ENCODE measurements around the gene MTFR1L.

Gene MTFR1L

DNA sequence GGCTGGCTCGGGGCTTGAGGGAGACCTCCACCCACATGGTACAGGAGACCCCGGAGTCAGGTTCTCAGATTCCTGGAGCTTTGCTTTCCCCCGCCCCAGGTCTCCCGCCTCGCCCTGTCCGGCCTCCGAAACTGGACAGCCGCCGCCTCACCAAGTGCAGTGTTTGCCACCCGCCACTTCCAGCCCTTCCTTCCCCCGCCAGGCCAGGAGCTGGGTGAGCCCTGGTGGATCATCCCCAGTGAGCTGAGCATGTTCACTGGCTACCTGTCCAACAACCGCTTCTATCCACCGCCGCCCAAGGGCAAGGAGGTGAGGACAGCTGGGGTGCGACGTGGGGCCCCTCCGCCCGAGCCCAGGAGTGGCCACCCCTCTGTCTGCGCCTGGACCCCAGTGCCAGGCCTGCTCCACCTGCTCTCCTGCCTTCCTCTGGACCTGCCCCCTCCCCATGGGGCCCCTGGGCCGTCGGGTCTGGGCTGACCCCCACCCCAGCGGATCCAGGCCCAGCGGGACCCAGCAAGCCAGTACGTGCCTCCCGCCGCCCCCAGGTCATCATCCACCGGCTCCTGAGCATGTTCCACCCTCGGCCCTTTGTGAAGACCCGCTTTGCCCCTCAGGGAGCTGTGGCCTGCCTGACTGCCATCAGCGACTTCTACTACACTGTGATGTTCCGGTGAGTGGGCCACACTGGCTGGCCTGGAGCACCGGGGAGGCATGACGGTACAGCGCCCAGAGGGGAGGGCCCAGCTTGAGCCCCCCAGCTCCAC, 11.1 kb upstream of the MTFR1L start:
- DNase-seq: no peak

DNA sequence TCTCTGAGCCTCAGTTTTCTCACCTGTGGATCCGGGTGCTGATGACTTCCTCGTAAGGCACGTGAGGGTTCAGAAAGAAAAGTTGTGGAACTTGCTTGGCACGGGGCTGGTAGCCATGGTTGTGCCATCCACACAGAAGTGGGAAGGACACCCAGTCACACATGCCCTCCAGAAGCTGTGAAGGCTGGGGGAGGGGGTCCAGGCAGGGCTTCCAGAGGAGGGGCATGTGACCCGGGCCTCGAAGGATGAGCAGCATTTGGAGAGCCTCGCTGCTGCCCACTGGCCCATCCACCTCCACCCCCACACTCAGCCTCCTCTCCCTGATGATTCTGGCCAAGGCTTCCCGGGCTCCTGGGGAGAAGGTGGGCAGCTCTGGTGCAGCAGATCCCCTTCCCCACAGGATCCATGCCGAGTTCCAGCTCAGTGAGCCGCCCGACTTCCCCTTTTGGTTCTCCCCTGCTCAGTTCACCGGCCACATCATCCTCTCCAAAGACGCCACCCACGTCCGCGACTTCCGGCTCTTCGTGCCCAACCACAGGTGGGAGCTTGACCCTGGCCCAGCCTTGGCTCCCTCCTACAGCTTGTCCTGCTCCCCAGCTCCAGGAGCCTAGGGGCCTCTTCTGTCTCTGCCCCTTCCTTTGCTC, 10.3 kb upstream of the MTFR1L start:
- no peak for DNase-seq

DNA sequence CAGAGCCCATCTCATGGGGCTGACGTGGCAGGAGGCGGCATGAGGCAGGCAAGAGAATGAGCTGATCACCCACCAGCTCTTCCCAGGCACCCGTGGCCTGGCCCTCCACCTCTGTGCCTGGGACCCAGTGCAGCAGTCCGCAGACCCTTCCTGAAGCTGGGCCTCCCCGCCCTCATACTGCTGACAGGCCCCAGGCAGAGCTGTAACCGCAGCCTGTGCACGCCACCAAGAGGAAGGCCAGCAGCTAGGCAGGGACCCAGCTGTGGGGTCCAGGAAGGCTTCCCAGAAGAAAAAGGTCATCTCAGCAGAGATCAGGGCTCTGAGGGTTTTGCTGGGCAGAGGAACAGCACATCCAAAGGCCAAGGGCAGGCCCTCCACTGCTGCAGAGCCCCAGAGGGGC, 9.8 kb upstream of the MTFR1L start:
- no peak for DNase-seq

DNA sequence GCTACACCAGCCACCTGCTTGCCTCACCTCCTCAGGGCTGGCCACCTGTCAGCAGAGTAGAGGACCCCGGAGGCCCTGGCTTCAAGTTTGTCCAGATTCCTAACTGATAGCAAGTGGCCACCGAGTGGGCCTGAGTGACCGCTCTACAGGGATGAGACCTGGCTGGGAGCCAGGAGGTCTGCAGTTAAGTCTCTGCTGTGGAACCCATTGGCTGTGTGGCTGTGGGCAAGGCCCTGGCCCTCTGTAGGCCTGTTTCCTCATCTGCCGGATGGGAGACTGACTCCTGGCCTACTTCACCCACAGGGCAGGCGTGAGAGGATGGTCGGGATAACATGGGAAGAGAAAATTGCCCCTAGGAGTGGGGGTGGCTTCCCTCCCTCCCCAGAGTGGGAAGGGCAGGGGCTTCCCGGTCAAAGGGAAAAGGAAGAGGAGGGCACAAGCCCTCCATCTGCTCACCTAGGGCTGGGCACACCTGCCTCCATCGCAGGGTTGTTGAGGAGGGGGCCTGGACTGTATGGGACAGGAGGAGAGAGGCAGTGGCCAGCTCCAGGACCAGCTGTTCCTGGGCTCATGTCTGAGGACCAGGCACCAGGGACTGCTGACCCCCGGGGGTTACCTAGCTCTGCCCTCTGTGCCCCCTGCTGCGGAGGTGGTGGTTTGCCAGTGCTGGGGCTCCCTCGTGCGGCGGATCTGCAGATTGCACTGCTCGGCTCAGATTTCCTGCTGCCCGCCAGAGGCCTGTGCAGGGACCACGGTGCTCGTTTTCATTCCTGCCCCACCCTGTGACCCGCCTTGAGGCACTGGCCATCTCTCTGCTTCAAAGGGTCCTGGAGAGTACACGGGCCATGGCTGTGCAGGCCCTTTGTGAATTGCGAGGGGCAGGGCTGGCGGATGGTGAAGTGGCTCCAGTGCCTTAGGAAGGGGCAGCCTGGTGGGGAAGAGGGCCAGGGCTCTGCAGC, 9.1 kb upstream of the MTFR1L start:
- peak; percentile 18 for DNase-seq

DNA sequence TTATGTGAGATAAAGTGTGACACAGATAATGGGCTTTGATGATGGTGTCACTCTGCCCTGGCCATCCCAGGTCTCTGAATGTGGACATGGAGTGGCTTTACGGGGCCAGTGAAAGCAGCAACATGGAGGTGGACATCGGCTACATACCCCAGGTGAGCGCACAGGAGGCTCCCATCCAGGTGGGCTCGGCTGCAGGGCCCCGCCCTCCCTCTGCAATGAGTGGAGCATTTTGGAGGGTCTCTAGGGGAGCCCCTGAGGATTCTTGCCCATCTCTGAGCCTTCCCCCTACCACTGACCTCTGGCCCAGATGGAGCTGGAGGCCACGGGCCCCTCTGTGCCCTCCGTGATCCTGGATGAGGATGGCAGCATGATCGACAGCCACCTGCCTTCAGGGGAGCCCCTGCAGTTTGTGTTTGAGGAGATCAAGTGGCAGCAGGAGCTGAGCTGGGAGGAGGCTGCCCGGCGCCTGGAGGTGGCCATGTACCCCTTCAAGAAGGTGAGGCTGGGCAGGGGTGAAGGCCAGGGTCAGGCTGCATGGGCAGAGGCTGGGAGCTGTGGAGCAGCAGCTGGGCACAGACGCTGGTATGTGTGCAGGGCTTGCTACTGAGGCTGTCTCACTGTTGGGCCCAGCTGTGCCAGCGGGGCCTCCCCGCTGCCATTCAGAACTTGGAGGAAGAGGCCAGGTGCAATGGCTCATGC, 8.2 kb upstream of the MTFR1L start:
- DNase-seq: no peak

DNA sequence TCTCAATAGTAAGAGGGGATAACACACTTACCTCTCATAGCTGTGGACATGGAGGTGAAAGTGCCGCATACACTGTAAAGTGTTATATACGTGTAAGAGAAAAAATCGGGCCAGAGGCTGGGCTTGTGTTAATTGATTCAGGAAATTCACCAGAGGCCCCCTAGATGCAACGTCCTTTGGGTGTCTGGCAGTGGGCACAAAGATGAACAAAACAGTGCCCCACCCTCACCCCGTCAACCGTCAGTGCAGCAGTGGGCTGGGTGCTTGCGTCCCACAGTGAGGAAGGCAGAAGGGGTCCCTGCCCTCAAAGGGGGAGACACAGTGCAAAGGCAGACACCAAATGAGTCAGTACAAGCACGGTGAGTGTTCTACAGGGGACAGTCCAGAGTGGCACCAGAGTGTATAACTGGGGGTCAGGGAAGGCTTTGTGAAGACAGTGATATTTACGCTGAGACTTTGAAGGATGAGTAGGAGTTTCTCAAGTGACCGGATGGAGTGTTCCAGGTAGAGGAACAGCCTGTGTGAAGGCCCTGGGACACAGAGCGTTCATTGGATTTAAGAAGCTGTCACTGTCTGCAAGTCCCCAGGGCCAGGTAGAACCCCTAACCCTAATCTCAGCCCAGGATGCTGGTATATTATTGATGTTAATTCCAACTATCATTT, 6.6 kb upstream of the MTFR1L start:
- DNase-seq: no peak

DNA sequence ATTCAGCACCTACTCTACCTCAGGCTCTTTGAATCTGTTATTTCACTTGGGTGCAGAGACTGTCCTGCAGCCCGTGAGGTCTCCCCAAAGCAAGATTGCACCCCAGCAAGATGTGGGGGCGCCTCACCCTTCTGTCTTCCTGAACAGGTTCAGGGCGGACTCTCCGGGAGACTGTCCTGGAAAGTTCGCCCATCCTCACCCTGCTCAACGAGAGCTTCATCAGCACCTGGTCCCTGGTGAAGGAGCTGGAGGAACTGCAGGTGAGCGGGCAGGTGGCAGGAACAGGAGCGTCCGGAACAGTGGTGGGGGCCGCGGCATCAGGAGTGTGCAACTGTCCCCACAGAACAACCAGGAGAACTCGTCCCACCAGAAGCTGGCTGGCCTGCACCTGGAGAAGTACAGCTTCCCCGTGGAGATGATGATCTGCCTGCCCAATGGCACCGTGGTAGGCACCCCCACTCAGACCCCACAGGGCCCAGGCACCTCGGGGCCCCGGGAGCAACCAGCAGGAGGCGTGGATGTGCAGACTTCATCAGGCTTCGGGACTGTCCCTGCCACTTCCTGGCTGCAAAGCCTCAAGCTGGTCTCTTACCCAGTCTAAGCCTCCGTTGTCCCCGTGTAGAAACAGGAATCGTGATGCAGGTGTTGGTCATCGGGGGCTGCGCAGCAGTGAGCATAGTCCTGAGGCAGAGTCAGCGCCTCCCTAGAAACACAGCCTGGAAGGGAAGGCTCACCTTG, 5.9 kb upstream of the MTFR1L start:
- no peak for DNase-seq

DNA sequence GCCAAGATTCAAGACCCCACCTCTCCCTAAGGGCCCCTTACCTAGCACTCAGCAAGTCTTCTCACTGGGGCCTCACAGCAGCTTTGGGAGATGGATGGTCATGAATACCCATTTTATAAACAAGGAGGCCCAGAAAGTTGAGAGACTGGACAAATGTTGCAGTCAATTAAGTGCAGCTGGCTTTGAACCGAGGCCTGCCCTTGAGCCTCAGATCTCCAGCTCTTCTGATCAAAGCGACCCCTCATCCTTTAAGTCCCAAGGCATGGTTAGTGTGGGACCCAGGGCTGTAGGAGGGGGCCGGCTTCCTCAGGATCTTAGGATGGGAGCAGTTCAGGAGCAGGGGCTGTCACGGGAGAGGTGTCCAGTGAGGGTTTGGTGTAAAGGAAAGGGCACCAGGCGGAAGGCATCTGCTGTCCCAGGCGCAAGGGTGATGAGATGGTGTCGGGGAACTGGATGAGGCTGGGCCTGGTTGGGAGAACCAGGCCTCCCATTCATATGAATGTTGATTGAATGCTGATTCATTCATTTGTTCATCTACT, 5.1 kb upstream of the MTFR1L start:
- DNase-seq: no peak

DNA sequence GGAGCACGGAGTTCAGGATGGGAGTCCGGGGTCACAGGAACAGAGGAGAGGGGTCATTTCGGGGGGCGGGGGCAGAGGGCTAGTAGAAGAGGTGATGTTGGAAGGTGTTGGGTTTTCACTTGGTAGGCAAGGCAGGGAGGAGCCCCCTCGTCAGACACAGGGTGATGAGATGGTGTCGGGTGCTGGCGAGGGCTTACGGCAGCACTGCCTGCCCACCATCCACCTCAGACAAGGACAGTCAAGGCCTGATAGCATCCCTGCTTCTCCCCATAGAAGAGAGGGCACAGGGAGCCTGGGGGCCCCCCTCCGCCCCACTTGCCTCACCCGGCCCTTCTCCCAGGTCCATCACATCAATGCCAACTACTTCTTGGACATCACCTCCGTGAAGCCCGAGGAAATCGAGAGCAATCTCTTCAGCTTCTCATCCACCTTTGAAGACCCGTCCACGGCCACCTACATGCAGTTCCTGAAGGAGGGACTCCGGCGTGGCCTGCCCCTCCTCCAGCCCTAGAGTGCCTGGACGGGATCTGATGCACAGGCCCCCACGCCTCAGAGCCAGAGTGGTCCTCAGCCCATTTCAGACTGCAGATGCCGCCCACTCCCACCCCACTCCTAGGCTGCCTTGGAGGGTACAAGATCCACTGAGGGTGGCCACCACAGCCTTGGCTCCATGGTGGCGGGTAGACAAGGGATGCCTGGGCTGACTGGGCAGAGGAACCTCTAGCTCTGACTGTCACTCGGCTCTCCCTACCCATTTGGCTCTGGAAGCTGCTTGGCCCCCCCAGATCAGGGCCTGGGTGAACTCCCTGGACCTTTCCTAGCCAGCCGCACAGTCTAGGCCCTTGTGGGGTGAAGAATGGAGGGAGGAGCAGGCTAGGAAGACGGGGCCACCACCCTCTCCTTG, 4.3 kb upstream of the MTFR1L start:
- no peak for DNase-seq

DNA sequence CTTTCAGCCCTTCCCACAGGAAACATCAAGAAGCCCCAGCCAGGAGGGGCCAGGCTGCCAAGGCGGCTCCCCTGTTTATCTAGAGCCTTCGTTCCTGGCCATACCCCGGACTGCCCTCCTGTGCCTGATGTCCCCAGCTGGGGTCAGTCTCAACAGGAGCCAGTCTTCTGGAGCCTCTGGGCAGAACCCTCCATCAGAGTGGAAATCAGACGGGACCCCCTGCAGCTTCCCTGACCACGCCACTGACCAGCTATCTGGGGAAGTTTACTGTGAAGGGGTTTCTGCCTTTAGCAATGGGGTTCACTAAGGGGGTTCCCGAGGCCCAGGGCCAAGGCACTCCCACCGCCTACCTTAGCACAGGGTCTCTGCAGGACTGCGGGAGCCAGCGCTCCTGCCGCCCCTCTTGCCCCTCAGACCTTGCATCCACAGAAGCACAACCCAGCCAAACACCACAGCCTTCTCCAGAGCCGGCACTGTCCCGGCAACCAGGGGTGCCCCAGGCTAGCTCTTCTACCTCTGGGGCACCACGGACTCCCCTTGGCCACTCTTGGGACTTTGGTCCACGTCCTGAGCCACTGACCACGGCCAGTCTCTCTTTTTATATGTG, 3.5 kb upstream of the MTFR1L start:
- no peak for DNase-seq

DNA sequence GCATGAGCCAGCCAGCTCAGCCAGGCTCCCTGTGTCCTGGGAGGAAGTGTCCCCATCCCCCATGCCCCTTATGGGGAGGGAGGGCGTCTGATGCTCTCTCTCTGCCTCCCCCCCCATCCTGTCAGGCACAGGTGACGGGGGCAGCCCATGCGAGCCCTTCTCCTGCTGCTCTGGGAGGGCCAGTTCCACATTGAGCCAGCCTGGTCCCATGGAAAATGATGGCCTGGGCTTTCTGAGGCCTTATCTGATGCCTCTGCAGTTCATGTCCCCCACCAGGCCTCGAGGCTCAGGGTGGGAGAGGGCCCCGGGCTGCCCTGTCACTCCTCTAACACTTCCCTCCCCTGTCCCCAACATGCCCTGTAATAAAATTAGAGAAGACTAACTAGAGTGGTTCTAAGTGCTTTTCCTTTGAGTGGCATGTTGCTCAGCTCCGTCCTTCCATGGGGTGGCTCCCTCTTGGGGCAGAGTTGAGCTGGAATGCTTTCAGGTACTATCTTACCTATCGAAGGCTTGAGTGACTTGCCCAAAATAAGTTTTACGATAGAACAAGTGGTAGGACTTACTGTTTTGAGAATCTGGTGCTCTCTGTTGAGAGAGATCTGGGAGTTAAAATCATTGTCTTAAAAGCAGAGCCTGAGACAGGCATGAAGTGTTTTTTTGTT, 1.8 kb upstream of the MTFR1L start:
- peak; percentile 34 for DNase-seq

DNA sequence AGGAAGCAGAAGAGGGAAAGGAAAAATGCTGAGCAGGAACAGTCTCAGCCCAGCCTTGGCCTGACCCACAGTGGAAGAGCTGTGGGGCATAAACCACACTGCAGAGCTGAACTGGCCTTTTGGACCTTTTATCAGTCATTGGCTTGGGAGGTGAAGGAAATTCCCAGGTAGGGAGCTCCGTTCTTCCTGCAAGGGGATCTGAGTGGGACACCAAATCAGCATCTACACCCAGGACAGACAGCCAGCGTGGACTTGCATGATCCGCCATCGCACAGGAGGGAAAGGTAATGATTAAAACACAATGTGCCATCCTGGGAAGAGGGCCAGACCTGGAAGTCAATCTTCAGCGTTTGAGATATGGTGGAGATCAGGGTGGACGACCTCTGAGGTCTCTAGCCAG, 1.2 kb upstream of the MTFR1L start:
- DNase-seq: no peak

DNA sequence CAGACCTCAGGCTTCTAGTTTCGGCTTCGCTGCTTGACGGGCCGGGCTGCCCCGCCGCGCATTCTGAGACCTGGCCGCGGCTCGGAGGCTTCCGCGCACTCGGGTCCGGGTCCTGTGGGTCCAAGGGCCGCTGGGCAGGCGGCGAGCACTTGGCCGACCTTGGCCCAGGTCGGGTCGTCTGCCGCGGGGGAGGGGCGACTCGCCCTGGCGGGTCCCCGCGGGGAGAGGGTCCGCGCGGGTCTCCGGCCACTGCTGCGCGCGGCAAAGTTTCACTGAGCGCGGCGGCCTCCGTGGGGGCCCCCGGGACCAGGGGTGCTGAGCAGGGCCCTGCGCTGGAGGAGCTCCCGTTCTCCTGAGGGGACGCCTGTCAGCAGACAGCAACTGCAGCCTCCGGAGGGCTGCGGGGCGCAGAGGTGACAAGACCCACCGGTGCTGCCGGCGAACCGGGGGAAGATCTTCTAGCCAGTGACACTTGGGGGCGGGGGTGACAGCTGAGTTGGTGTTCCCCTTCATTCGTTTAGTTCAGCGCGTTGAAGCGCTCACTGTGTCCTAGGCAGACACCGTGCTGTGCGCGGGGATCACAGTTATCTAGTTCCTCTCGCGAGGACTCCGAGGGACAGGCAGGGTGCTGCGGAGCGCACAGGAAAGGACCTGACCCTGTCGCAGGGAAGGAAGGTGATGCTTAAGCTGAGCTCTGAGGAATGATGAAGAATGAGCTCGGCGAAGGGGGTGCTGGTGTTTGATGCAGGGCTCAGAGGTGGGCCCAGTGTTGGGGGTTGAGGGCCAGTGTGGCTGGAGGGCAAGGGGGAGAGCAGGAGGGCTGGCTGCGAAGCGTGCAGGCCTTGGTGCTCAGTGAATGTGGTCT, 725 bp downstream of the MTFR1L start:
- DNase-seq: peak; percentile 41

DNA sequence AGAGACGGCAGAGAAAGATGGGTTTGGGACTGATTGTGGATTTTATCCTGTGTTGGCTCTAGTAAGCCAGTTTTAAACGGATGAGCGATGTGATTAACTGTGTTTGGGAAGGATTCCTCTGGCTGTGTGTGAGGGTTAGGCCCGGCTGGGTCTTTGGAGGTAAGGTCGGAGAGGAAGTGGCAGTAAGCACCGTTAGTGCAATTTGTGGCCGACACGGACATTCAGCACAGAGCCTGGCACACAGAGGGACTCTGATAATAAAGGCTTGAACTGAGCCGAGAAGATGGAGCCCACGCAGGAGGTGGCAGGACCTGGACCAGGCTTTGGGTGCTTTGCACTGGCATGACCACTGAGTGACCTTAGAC, 1.3 kb downstream of the MTFR1L start:
- no peak for DNase-seq

DNA sequence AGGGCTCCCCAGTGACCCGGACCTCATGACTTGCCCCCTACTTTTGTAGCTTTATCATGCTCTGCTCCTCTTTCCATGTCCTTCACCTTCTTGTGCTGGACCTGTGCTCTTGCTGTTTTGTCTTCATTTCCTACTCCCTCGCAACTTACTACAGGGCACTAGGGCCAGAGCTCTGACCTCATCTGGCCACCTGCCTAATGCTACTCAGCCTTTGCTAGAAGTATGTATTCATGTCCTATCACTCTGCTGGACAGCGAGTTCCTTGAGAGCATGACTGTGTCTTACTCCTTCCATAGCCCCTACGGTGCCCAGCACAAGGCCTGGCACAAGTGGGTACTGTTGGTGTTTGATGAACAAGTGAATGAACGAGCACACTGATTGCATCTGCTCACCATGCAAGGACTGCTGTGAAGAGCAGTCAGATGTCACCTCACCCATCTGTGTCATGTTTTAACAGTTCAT, 1.9 kb downstream of the MTFR1L start:
- no peak for DNase-seq

DNA sequence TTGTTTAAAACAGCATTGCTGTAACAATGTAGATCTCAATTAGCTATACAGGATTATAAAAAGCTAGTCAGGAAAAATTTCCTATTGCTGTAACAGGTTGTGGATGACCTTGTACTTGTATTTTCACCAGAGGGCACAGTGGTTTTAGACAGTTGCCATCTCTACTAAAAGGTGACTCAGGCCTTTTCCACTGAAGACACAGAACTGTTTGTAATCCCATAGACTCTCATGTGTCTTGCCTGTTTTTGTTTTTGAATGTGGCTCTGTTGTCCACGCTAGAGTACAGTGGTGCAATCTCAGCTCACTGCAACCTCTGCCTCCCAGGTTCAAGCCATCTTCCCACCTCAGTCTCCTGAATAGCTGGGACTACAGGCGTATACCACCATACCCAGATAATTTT, 5.9 kb downstream of the MTFR1L start:
- no peak for DNase-seq

DNA sequence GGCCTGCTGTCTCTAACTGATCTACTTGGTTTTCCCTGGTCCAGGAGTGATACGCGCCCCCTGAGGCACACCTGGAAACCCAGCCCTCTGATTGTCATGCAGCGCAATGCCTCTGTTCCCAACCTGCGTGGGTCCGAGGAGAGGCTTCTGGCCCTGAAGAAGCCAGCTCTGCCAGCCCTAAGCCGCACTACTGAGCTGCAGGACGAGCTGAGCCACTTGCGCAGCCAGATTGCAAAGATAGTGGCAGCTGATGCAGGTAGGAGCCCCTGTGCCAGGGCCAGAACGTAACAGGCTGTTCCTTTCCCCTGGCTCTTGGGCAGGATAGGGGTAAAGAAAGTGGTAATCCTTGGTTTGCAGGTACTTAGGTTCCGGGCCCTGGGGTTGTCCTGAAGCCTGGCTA, 6.8 kb downstream of the MTFR1L start:
- DNase-seq: no peak

DNA sequence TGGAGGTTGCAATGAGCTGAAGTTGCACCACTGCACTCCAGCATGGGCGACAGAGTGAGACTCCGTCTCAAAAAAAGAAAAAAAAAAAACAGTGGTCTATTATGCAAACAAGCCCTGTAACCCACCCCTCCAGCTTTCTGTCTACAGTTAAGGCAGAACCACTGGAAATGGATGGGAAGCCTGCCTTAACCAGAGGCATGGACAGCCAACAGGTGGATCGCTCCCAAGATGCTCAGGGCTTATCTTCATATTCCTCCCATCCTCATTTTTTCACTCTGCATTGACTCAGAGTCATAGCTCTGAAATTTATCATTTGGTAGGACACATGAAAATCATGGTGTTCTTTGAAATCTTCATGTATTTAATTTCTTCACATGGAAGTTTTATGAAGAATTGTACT, 8.7 kb downstream of the MTFR1L start:
- DNase-seq: no peak

Measured in DMS79 (cell line).